ENCODE results near the gene ILRUN. TPM values are rescaled to one million over a fixed set of nuclear protein-coding genes. Genes with fewer than 3 reads are reported as not detected.
"Not testable (repeated sequence)": the region's sequence is repeated elsewhere in the genome, so short reads cannot be mapped to it uniquely, and the experiment has no call there.

Gene ILRUN
- polyA plus RNA-seq (ENCODE audit: insufficient read length in 12 of 12) = 10 to 100 TPM in 11 of 12 donors, not detected in 1; 53.5 to 98.5 (median 84.0) TPM
- long read RNA-seq, donor 1, full-length matches to known transcripts = 4 of 28 reads
- long read RNA-seq, donor 1, partial matches to known transcripts = 24 of 28 reads
- long read RNA-seq, donor 1, other reads (novel, unspliced or antisense) = 0 of 28 reads
- long read RNA-seq, donor 2, full-length matches to known transcripts = 5 of 53 reads
- long read RNA-seq, donor 2, partial matches to known transcripts = 48 of 53 reads
- long read RNA-seq, donor 2, other reads (novel, unspliced or antisense) = 0 of 53 reads
- long read RNA-seq, donor 3, full-length matches to known transcripts = 6 of 28 reads
- long read RNA-seq, donor 3, partial matches to known transcripts = 22 of 28 reads
- long read RNA-seq, donor 3, other reads (novel, unspliced or antisense) = 0 of 28 reads
- long read RNA-seq, donor 4, full-length matches to known transcripts = 5 of 13 reads
- long read RNA-seq, donor 4, partial matches to known transcripts = 8 of 13 reads
- long read RNA-seq, donor 4, other reads (novel, unspliced or antisense) = 0 of 13 reads
- long read RNA-seq, donor 5, full-length matches to known transcripts = 27 of 156 reads
- long read RNA-seq, donor 5, partial matches to known transcripts = 107 of 156 reads
- long read RNA-seq, donor 5, other reads (novel, unspliced or antisense) = 22 of 156 reads
- long read RNA-seq, donor 6, full-length matches to known transcripts = 4 of 10 reads
- long read RNA-seq, donor 6, partial matches to known transcripts = 6 of 10 reads
- long read RNA-seq, donor 6, other reads (novel, unspliced or antisense) = 0 of 10 reads
- long read RNA-seq, donor 7, full-length matches to known transcripts = 1 of 18 reads
- long read RNA-seq, donor 7, partial matches to known transcripts = 17 of 18 reads
- long read RNA-seq, donor 7, other reads (novel, unspliced or antisense) = 0 of 18 reads
- long read RNA-seq, donor 8, full-length matches to known transcripts = 20 of 89 reads
- long read RNA-seq, donor 8, partial matches to known transcripts = 69 of 89 reads
- long read RNA-seq, donor 8, other reads (novel, unspliced or antisense) = 0 of 89 reads
- long read RNA-seq, donor 9, full-length matches to known transcripts = 1 of 20 reads
- long read RNA-seq, donor 9, partial matches to known transcripts = 6 of 20 reads
- long read RNA-seq, donor 9, other reads (novel, unspliced or antisense) = 13 of 20 reads
- long read RNA-seq, donor 10, full-length matches to known transcripts = 14 of 85 reads
- long read RNA-seq, donor 10, partial matches to known transcripts = 71 of 85 reads
- long read RNA-seq, donor 10, other reads (novel, unspliced or antisense) = 0 of 85 reads
- long read RNA-seq, donor 11, full-length matches to known transcripts = 4 of 59 reads
- long read RNA-seq, donor 11, partial matches to known transcripts = 55 of 59 reads
- long read RNA-seq, donor 11, other reads (novel, unspliced or antisense) = 0 of 59 reads

DNA sequence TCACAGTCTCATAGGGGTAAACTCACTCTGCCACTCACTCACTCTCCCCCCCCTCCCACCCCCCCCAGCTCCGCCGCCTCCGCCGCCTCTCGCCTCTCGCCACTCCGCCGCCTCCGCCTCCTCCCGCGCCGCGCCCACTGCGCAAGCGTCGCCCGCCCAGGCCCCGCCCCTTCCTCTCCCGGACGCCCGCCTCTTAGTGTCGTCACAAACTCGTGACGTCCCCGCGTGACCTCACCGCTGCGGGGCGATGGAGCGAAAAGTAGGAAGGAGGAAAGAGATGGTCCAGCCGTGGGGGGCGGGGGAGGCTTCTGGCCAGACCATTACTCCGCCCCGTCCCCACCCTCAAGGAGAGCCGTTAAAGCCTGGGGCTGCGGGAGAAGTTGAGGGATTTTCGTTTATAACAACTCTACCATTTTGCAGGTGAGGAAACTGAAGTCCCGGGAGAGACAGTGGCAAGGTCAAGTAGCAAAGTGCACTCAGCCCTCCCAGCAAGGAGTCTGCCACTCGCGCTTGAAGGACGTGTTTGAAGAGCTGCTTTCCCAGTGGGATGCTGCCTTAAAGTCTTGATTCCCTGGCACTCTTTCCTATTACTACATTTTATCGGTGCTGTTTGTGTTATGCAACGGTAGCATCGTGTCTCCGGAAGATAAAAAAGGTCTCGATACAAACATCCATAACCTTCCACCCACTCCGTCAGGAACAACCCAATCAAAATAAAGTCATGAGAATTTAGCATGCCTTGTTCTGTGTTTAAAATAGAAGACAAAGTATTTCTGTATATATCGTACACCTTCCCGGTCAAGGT lies at the start of gene ILRUN:
ILRUN (minus strand) TSS at position 29 of the 805 bp plus-strand sequence. CDS start 164 bp downstream, outside the sequence.
- peak; percentile 97 for DNase-seq

DNA sequence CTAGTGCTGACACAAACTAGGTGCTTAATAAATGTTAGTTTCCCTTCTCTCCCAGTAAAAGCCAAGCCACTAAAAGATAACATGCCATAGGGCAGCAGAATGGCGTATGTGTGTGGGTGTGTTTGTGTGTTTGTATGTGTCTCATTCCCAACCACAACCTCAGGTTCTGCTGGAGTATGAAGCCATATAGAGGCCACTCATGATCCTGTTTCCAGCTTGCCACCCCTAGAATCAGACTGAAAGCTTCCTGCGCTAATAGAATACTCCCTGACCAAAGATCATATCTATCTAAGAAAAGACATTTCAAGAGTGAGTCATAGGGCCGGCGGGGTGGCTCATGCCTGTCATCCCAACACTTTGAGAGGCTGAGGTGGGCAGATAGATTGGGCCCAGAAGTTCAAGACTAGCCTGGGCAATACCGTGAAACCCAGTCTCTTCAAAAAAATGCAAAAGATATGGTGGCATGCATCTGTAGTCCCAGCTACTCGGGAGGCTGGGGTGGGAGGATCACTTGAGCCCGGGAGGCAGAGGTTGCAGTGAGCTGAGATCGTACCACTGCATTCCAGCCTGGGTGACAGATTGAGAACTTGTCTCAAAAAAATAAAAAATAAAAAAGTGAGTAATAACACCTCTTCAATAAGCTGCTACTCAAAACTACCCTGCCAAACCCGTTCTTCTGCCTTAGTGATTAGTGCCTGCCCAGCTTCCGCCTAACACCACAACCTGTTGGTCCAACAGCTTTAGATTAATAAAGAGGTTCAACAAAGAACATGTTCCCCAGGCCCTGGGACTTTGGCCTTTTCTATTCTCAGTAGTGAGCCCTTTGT lies 48.9 kb upstream of the ILRUN start:
- no peak for DNase-seq

DNA sequence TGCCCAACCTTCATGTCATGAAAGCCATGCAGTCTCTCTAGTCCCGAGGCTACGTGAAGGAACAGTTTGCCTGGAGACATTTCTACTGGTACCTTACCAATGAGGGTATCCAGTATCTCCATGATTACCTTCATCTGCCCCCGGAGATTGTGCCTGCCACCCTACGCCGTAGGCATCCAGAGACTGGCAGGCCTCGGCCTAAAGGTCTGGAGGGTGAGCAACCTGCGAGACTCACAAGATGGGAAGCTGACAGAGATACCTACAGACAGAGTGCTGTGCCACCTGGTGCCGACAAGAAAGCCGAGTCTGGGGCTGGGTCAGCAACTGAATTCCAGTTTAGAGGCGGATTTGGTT lies 47.7 kb upstream of the ILRUN start:
- DNase-seq = not testable (repeated sequence)

DNA sequence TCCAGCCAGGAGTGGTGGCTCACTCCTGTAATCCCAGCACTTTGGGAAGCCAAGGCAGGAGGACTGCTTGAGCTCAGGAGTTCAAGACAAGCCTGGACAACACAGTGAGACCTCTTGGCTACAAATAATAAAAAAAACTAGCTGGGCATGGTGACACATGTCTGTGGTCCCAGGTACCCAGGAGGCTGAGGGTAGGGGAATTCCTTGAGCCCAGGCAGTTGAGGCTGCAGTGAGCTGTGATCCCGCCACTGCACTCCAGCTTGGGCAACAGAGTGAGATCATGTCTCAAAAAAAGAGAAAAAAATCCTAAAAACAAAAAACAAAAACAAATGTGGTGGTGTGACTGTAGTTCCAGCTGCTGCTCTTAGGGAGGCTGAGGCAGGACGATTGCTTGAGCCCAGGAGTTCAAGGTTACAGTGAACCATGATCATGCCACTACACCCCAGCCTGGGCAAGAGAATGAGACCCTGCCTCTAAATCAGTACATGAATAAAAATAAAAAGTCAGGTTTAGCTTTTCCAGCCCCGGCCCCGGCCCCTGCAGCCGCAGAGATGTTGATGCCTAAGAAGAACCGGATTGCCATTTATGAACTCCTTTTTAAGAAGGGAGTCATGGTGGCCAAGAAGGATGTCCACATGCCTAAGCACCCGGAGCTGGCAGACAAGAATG lies 47.2 kb upstream of the ILRUN start:
- no peak for DNase-seq

DNA sequence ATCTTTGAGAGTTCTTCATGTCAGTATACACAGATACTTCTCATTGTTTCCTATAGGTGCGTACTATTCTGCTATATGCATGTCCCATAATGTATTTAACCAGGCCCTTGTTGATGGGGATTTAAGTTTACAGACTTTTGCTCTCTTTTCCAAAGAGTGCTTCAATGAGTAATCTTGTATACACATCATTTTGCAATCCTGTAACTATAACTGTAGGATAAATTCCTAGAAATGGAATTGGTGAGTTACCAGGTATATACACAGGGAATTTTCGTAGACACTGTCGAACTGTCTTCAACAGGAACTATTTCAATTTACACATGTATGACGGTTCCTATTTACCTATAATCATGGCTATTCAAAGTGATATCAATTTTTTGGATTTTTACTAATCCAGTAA lies 45.5 kb upstream of the ILRUN start:
- no peak for DNase-seq

DNA sequence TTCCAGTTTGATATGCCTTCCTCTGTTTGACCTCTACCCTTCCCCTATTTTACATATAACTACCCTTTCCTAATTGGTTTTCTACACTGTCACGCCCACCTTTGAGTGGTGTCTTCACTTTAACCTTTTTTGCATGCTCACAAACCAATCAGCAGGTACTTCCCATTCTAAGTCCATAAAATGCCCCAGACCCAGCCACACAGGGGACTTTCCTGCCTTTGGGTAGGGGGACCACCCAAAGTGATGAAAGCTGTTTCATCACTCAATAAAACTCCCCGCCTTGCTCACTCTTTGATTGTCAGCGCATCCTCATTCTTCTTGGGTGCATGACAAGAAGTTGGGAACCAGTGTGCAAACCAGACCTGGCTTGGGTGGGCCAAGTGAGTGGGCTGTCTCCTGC lies 40.3 kb upstream of the ILRUN start:
- no peak for DNase-seq

DNA sequence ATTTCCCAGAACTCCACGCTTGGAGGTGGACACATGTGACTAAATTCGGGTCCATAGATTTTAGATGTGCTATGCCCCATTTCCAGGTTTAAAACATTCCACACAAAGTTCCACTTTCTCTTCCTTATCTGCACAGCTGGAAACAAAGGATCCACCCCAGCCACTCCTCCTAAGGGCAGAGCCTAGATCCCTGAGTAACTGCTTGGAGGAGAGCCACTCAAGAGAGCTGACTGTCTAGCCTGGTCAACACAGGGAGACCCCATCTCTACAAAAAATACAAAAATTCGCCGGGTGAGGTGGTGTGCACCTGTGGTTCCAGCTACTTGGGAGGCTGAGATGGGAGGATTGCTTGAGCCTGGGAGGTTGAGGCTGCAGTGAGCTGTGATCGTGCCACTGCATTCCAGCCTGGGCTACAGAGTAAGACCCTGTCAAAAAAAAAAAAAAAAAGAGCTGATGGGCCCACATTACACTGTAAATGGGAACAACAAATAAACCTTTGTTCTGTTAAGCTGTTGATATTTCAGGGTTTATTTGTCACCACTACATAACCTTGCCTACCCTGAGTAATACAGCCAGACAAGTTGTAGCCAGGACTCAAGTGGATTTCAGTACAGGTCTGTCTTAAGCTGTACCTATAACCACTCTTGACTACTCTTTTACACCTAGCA lies 35.0 kb upstream of the ILRUN start:
- DNase-seq = no peak

DNA sequence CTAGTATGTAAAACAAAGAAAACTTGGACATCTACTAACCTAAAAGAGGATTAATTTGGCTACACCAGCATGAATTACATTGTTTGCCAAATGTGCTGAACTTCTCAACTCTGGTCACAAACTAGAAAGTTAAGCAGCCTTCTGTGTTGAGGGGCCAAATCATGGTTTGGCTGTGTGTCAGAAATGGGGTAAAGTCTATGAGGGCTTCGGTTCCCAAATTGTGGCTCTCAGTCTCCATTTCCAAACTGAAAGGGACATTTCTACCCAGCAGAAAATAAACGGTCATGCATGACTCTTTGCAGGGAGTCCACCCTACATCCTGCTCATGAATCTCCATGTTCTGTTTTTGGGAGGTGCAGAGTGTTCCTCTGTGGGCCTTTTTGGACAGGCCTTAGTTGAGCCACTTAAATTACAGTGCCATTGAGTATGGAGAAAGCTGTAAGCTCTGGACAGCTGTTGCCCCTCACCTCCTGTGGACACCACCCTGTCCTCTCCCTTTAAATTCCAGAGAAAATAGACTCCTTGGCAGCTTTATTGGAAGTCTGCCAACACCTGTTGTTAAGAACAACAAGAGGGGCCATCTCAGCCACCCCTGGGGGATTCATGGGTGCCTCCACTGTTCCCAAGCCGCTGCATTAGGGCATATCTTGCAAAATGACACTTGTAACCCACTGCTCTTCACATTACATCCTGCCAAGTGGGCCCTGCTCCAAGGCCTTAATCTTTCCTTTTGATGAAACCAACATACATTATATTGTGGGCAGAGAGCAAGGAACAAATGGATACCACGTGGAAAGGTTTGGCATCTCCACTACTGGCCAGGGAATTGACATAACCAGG lies 33.3 kb upstream of the ILRUN start:
- DNase-seq = peak; percentile 35

DNA sequence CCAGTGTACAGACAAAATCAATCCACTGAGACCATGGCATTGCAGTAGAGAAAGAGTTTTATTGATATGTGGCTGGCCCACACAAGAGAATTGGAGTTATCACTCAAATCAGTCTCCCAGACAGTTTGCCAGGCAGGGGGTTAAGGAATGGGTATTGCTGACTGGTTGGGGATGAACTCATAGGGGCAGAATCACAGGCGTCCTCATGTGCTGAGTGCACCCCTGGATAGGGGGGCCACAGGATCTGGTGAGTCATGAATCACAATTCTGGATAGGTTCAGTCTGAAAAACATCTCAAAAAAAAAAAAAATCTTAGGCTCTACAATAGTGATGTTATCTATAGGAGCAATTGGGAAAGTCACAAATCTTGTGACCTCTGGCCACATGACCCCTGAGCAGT lies 29.5 kb upstream of the ILRUN start:
- no peak for DNase-seq

DNA sequence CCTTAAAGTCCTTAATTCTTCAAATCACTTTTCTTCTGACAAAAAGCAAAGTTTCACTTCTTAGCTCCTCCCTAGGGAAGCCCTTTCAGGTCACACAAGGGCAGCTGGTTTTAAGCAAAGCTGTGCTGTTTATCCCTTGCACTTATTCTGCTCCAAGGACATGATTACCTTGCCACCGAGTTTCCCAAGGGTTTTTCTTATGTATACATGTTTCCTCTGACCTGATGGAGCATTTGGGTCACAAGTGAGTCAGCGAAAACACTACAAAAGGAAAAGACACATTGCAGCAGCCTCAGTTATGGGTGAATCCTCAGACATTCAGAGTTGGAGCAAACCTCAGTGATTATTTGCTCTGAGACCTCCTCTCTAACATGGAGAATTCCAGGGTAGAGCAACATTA lies 26.6 kb upstream of the ILRUN start:
- DNase-seq = no peak

DNA sequence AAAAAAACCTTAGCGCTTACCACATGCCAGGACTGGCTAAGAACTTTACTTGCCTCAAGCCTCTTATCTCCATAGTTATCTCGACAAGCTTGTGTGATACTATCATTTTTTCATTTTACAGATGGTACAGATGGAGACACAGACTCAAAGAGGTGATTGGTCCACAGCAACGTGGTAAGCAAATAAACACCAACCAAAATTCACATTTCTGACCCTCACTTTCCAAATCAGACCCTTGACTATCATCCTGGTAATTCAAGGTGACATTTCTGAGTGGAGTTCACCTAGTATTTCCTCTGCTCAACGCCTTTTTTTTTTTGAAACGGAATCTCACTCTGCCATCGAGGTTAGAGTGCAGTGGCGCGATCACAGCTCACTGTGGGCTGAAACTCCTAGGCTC lies 25.9 kb upstream of the ILRUN start:
- DNase-seq = no peak

DNA sequence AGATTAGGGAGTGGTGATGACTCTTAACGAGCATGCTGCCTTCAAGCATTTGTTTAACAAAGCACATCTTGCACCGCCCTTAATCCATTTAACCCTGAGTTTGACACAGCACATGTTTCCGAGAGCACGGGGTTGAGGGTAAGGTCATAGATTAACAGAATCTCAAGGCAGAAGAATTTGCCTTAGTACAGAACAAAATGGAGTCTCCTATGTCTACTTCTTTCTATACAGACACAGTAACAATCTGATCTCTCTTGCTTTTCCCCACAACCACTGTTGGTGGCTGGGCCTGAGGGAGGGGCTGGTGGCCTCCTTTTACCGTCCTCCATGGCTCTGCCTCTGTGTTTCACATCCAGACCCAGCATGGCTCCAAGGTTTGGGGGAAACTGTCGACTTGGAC lies 23.6 kb upstream of the ILRUN start:
- DNase-seq = not testable (repeated sequence)

DNA sequence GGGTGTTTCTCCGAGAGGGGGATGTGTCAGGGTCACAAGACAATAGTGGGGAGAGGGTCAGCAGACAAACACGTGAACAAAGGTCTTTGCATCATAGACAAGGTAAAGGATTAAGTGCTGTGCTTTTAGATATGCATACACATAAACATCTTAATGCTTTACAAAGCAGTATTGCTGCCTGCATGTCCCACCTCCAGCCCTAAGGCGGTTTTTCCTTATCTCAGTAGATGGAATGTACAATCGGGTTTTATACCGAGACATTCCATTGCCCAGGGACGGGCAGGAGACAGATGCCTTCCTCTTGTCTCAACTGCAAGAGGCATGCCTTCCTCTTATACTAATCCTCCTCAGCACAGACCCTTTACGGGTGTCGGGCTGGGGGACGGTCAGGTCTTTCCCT lies 23.1 kb upstream of the ILRUN start:
- DNase-seq = not testable (repeated sequence)

DNA sequence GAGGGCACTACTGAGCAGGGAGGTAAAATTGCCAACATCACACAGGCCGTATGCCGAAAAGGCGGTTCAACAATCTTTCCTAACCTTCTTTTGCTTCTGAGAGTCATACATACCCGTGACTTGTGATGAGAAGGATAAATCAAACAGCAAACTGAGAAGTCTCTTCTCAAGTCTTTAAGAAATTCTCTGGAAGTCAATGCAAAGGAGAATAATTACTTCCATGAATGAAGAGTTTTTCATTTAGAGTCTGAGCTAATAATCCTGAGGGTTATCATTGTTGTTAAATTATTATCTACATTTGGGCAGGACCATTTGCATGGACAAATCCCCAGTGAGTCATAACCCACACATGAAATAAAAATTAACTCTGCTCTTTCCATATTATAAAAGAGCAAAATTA lies 22.4 kb upstream of the ILRUN start:
- no peak for DNase-seq

DNA sequence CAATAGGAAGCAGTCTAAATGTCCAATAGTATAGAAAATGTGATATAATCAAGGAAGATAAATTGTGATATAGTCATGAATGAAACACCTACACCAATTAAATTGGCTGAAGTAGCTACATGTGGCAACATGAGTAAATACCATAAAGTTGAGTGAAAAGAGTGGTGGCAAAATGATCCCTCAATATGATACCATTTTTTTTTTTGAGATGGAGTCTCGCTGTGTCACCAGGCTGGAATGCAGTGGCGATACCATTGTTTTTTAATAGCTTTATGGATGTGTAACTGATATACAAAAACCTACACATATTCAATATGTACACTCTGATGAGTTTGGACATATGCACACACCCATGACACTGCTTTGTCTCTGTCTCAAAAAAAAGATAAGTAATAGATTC lies 20.9 kb upstream of the ILRUN start:
- DNase-seq = no peak

DNA sequence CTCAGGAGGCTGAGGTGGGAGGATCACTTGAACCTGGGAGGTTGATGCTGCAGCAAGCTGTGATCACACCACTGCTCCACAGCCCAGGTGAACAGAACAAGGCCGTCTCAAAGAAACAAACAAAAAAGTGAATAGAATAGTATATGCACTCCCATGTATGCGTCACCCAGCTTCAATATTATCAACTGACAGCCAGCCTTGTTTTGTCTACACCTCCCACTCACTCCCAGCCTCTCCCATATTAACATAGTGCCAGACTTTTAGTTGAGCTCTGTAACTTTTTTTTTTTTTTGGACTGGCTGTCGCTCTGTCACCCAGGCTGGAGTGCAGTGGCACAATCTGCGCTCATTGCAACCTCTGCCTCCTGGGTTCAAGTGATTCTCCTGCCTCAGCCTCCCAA lies 18.1 kb upstream of the ILRUN start:
- DNase-seq = no peak

DNA sequence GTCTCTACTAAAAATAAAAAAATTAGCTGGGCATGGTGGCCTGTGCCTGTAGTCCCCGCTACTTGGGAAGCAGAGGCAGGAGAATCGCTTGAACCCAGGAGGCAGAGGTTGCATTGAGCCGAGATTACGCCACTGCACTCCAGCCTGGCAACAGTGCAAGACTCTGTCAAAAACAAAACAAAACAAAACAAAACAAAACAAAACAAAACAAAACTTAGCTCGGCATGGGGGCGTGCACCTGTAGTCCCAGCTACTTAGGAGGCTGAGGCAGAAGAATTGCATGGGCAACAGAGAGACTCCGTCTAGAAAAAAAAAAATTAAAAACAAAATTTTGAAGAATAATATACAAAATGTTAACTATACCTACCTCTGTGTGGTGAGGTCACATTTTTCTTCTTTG lies 16.3 kb upstream of the ILRUN start:
- not testable (repeated sequence) for DNase-seq

DNA sequence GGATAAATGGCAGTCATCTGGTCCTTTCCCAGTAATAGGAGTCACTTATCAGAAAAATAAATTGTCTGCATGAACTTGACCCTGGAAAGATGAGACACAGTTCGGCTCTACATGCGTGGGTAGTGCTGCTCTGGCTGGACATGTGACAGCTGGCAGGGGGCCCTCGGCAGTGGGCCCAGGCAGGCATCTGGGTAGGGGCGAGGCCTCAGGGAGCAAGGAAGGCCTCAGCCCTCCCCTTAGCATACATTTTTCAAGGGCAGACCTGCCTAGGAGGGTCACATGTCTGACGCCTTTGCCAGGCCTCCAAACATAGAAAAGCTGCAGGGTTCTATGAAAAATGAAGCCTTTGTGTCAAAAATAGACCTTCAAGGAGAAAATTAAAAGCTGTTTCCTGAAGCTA lies 12.8 kb upstream of the ILRUN start:
- peak; percentile 51 for DNase-seq
